H9 (cell line): ENCODE results near the gene PMEPA1. TPM values are rescaled to one million over a fixed set of nuclear protein-coding genes. Genes with fewer than 3 reads are reported as not detected.

ENCODE experiments used
- DNase-seq: peaks from one replicate; pipeline ENCODE4 v3.0.0-alpha.2; 2017
- H2AFZ ChIP-seq: one replicate; pipeline ENCODE4 v1.6.1; 2013; ENCODE audit warnings: mild to moderate bottlenecking, low read length, control low read depth, moderate library complexity
- H2AK5ac ChIP-seq: 2 replicates; pipeline ENCODE4 v1.6.1; 2013; ENCODE audit warnings: low read length, control low read depth, mixed read lengths; ENCODE audit not compliant: insufficient read length
- H2BK120ac ChIP-seq: one replicate; pipeline ENCODE4 v1.6.1; 2013; ENCODE audit warnings: low read depth, mild to moderate bottlenecking, low read length, control low read depth, inconsistent platforms; ENCODE audit not compliant: poor library complexity, severe bottlenecking
- H2BK12ac ChIP-seq: 2 replicates; pipeline ENCODE4 v1.6.1; 2013; ENCODE audit warnings: low read length, control low read depth, mixed read lengths, low read depth; ENCODE audit not compliant: insufficient read length
- H2BK15ac ChIP-seq: 2 replicates; pipeline ENCODE4 v1.6.1; 2013; ENCODE audit warnings: low read depth, low read length, control low read depth
- H2BK20ac ChIP-seq: one replicate; pipeline ENCODE4 v1.6.1; 2013; ENCODE audit warnings: low read depth, mild to moderate bottlenecking, low read length, control low read depth, inconsistent platforms; ENCODE audit not compliant: poor library complexity, severe bottlenecking
- H2BK5ac ChIP-seq: 2 replicates; pipeline ENCODE4 v1.6.1; 2013; ENCODE audit warnings: low read length, control low read depth, mixed read lengths; ENCODE audit not compliant: insufficient read length
- H3K14ac ChIP-seq: 2 replicates; pipeline ENCODE4 v1.6.1; 2013; ENCODE audit warnings: low read length, control low read depth; ENCODE audit not compliant: insufficient read depth
- H3K18ac ChIP-seq: 2 replicates; pipeline ENCODE4 v1.6.1; 2013; ENCODE audit warnings: low read depth, mild to moderate bottlenecking, mixed read lengths, low read length, control low read depth; ENCODE audit not compliant: insufficient read length
- H3K23ac ChIP-seq: 2 replicates; pipeline ENCODE4 v1.6.1; 2013; ENCODE audit warnings: low read length, control low read depth, mixed read lengths, low read depth; ENCODE audit not compliant: insufficient read length
- H3K23me2 ChIP-seq: 2 replicates; pipeline ENCODE4 v1.6.1; 2013; ENCODE audit warnings: low read depth, mild to moderate bottlenecking, mixed read lengths, low read length, control low read depth; ENCODE audit not compliant: insufficient read length, poor library complexity, severe bottlenecking
- H3K27ac ChIP-seq: 2 replicates; pipeline ENCODE4 v1.5.1; 2013; ENCODE audit warnings: low read length, control low read depth, mixed read lengths, low read depth; ENCODE audit not compliant: insufficient read length
- H3K27me3 ChIP-seq: 2 replicates; pipeline ENCODE4 v1.6.1; 2013; ENCODE audit warnings: low read length, control low read depth, inconsistent platforms; ENCODE audit not compliant: insufficient read depth
- H3K4ac ChIP-seq: 2 replicates; pipeline ENCODE4 v1.6.1; 2013; ENCODE audit warnings: low read depth, mild to moderate bottlenecking, control low read depth, inconsistent platforms, low read length, moderate library complexity
- H3K4me1 ChIP-seq: 2 replicates; pipeline ENCODE4 v1.6.1; 2013; ENCODE audit warnings: low read length, control low read depth, inconsistent platforms; ENCODE audit not compliant: insufficient read depth
- H3K4me2 ChIP-seq: 2 replicates; pipeline ENCODE4 v1.6.1; 2013; ENCODE audit warnings: low read length, control low read depth, mixed read lengths; ENCODE audit not compliant: insufficient read length, insufficient read depth
- H3K56ac ChIP-seq: 2 replicates; pipeline ENCODE4 v1.6.1; 2013; ENCODE audit warnings: low read depth, mild to moderate bottlenecking, mixed read lengths, low read length, control low read depth; ENCODE audit not compliant: insufficient read length
- H3K79me1 ChIP-seq: 2 replicates; pipeline ENCODE4 v1.6.1; 2013; ENCODE audit warnings: low read depth, mild to moderate bottlenecking, moderate library complexity, low read length, control low read depth, inconsistent platforms; ENCODE audit not compliant: insufficient read depth, poor library complexity, severe bottlenecking
- H3K79me2 ChIP-seq: 2 replicates; pipeline ENCODE4 v1.6.1; 2013; ENCODE audit warnings: low read length, control low read depth, inconsistent platforms; ENCODE audit not compliant: insufficient read depth
- H3K9ac ChIP-seq: 2 replicates; pipeline ENCODE4 v1.6.1; 2013; ENCODE audit warnings: low read length, control low read depth, mixed read lengths; ENCODE audit not compliant: insufficient read length; ENCODE audit errors: extremely low read depth
- H3K9me3 ChIP-seq: one replicate; pipeline ENCODE4 v1.6.1; 2013; ENCODE audit warnings: low read depth, low read length, inconsistent platforms; ENCODE audit not compliant: control insufficient read depth
- H3T11ph ChIP-seq: one replicate; pipeline ENCODE4 v1.6.1; 2013; ENCODE audit warnings: mild to moderate bottlenecking, low read length, control low read depth, inconsistent platforms
- H4K20me1 ChIP-seq: one replicate; pipeline ENCODE4 v1.6.1; 2013; ENCODE audit not compliant: control insufficient read depth, insufficient read length, insufficient read depth
- H4K5ac ChIP-seq: 2 replicates; pipeline ENCODE4 v1.6.1; 2013; ENCODE audit warnings: low read depth, mild to moderate bottlenecking, mixed read lengths, low read length, control low read depth; ENCODE audit not compliant: insufficient read length
- H4K8ac ChIP-seq: replicated peaks from 2 replicates; pipeline ENCODE4 v1.6.1; 2013; ENCODE audit warnings: low read length, control low read depth, mixed read lengths, low read depth; ENCODE audit not compliant: insufficient read length
- H4K91ac ChIP-seq: 2 replicates; pipeline ENCODE4 v1.6.1; 2013; ENCODE audit warnings: low read depth, mild to moderate bottlenecking, moderate library complexity, mixed read lengths, low read length, control low read depth; ENCODE audit not compliant: insufficient read length
- H3K27ac Mint-ChIP-seq, 3 experiments: 2 replicates in 2 of 3; 3 replicates in 1 of 3; pipeline ENCODE4 v1.8.0; 2020 to 2021; ENCODE audit warnings: mixed read lengths in 3 of 3, mild to moderate bottlenecking in 1 of 3, moderate library complexity in 1 of 3
- H3K27me3 Mint-ChIP-seq: 2 replicates; pipeline ENCODE4 v1.8.0; 2021; ENCODE audit warnings: low read depth, mild to moderate bottlenecking, moderate library complexity, mixed read lengths
- H3K36me3 Mint-ChIP-seq, 3 experiments: 2 replicates in 2 of 3; 3 replicates in 1 of 3; pipeline ENCODE4 v1.8.0; 2020 to 2021; ENCODE audit warnings: low read depth in 3 of 3, mixed read lengths in 3 of 3; ENCODE audit not compliant: insufficient read depth in 1 of 3
- H3K4me1 Mint-ChIP-seq, 2 experiments: 2 replicates each; pipeline ENCODE4 v1.8.0; 2020; ENCODE audit warnings: mixed read lengths in 2 of 2
- H3K4me3 Mint-ChIP-seq, 2 experiments: 2 replicates in 1 of 2; 3 replicates in 1 of 2; pipeline ENCODE4 v1.8.0; 2020 to 2021; ENCODE audit warnings: mild to moderate bottlenecking in 2 of 2, mixed read lengths in 2 of 2, moderate library complexity in 1 of 2
- H3K9me3 Mint-ChIP-seq, 2 experiments: 2 replicates in 1 of 2; 3 replicates in 1 of 2; pipeline ENCODE4 v1.8.0; 2020; ENCODE audit warnings: mild to moderate bottlenecking in 2 of 2, mixed read lengths in 2 of 2, moderate library complexity in 1 of 2
- WGBS: extraction: QIAGEN DNeasy Blood & Tissue Kit; methylation state at CpG from one replicate; pipeline ENCODE4 v1.1.7; 2013; ENCODE audit warnings: missing lambda C conversion rate, low lambda C conversion rate, mixed read lengths; ENCODE audit not compliant: insufficient read length; ENCODE audit errors: extremely low coverage; 5-methylcytosine and 5-hydroxymethylcytosine counted together
- total RNA-seq: library from RNA; stranded (reverse); gene quantifications from 2 replicates; pipeline ENCODE4 v1.2.1, GENCODE V29; 2021
- TF ChIP-seq, protein P1 (sequence below): fragments of 200-600 bp; sonication (generic); conservative IDR thresholded peaks from 3 replicates; pipeline ENCODE4 v1.8.0; 2021; ENCODE audit warnings: antibody characterized with exemption, mild to moderate bottlenecking

The PMEPA1 gene
- total RNA-seq, 1 experiment from 2014 or later = 34.6 TPM

DNA sequence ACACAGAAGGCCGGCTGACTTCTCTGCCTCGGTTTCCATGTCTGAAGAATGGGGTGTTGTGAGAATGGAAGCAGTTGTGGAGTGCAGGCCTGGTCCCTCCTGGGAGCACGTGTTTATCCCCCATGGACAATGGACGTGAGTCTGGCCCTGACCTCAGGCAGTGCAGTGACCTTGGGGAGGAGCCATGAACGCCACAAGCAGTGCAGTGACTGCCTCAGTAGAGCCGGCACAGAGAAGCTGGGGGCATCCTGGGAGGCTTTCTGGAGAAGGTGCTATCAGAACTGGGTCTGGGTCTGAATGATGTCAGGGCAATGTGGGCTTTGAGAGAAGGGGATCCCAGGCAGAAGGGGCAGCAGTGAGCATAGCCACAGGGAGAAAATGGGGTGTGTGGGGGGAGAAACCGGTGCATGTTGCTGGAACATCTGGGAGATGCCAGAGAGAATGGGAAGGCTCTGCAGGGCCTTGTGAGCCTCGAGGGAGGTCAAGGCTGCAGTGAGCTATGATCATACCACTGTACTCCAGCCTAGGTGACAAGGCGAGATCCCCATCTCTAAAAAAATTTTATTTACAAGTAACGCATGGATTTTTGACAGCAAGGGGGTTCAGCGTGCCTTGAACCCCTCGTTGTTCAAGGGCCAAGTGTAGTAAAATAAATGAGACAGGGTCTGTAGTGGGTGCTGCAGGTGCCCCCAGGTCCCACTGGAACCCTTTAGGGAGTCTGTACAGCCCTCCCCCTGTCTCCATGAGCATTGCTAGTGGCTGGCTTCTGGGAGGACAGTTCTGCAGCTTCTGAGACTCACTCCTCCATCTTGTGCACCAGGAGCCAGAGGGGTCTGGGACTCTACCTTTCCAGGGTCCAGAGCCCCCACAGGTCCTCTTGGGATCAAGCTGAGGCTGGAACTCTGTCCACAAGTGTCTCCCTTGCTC is 62.5 kb downstream of the PMEPA1 start:
- H3T11ph ChIP-seq = no peak overlapping the region
- H4K20me1 ChIP-seq = no peaks in the 10 kb centered on the region
- H3K4me2 ChIP-seq = no peak overlapping the region
- TF ChIP-seq, protein P1, sequence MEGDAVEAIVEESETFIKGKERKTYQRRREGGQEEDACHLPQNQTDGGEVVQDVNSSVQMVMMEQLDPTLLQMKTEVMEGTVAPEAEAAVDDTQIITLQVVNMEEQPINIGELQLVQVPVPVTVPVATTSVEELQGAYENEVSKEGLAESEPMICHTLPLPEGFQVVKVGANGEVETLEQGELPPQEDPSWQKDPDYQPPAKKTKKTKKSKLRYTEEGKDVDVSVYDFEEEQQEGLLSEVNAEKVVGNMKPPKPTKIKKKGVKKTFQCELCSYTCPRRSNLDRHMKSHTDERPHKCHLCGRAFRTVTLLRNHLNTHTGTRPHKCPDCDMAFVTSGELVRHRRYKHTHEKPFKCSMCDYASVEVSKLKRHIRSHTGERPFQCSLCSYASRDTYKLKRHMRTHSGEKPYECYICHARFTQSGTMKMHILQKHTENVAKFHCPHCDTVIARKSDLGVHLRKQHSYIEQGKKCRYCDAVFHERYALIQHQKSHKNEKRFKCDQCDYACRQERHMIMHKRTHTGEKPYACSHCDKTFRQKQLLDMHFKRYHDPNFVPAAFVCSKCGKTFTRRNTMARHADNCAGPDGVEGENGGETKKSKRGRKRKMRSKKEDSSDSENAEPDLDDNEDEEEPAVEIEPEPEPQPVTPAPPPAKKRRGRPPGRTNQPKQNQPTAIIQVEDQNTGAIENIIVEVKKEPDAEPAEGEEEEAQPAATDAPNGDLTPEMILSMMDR = no peak
- no peak overlapping the region for H2BK12ac ChIP-seq
- Mint-ChIP-seq H3K27ac (no peak overlapping the region; a peak in 2 of 7 replicates), H3K27me3 (peaks cover 3% of the 10 kb centered on the region), H3K9me3 (peaks cover 29 to 30% of the 10 kb centered on the region in 2 experiments), H3K4me3 (no peak overlapping the region; a peak in 1 of 5 replicates), H3K4me1 (peaks cover 6 to 11% of the 10 kb centered on the region in 2 experiments), H3K36me3 (peaks cover 24 to 47% (median 35%) of the 10 kb centered on the region in 3 experiments)
- H3K9ac ChIP-seq = no peak overlapping the region
- H2BK15ac ChIP-seq = no peak overlapping the region
- no peak for DNase-seq
- H3K27ac ChIP-seq = no peak overlapping the region
- no peak overlapping the region for H2BK5ac ChIP-seq
- H3K23me2 ChIP-seq = no peaks in the 10 kb centered on the region
- no peak overlapping the region for H4K91ac ChIP-seq
- H2AFZ ChIP-seq = no peak overlapping the region
- no peak overlapping the region for H3K23ac ChIP-seq
- no peak overlapping the region for H2AK5ac ChIP-seq
- no peak overlapping the region for H2BK120ac ChIP-seq
- H4K5ac ChIP-seq = no peak overlapping the region
- no peak overlapping the region for H2BK20ac ChIP-seq
- H3K4ac ChIP-seq = no peak overlapping the region
- H3K4me1 ChIP-seq = 0 out of 2 replicates have a peak, but pooled peaks cover 3% of the 10 kb centered on the region
- no peak overlapping the region for H3K18ac ChIP-seq
- no peak overlapping the region for H3K14ac ChIP-seq
- no peak overlapping the region for H3K56ac ChIP-seq
- no peak overlapping the region for H4K8ac ChIP-seq
- no peaks in the 10 kb centered on the region for H3K27me3 ChIP-seq
- no CpG with 5 or more reads among the region's 12 CpGs for WGBS
- peaks cover 8% of the 10 kb centered on the region for H3K9me3 ChIP-seq
- no peaks in the 10 kb centered on the region for H3K79me2 ChIP-seq
- H3K79me1 ChIP-seq = no peaks in the 10 kb centered on the region
